C4-2B (cell line): ENCODE measurements around the gene KPNB1.

Experiments used
- CTCF ChIP-seq: fragments of 450-650 bp; conservative IDR thresholded peaks from 2 replicates; pipeline ENCODE4 v1.5.1; 2017; ENCODE audit warnings: mild to moderate bottlenecking
- ZFX ChIP-seq: fragments of 450-650 bp; IDR thresholded peaks from 2 replicates; pipeline ENCODE4 v1.6.1; 2017

- TF ChIP-seq CTCF: no peak
- no peak for TF ChIP-seq ZFX
Measured at GRCh38 chr17:47708312-47708863, 58.7 kb downstream of the KPNB1 start.
